GM19395 (cell line): ENCODE results near the gene LRIT2.
A peak's percentile ranks its signal among the peaks of the same experiment; 100 is the strongest.
"Not testable (repeated sequence)": the region's sequence is repeated elsewhere in the genome, so short reads cannot be mapped to it uniquely, and the experiment has no call there.

Experiments
- ATAC-seq: cut with Tn5 transposase; IDR thresholded peaks from one replicate; pipeline ENCODE4 v1.9.1; 2021; ENCODE audit warnings: mild to moderate bottlenecking, moderate library complexity; ENCODE audit not compliant: unreplicated experiment

The LRIT2 gene

GRCh38 chr10:84188815-84189214 lies 36.5 kb downstream of the LRIT2 start:
- ATAC-seq: no peak

DNA sequence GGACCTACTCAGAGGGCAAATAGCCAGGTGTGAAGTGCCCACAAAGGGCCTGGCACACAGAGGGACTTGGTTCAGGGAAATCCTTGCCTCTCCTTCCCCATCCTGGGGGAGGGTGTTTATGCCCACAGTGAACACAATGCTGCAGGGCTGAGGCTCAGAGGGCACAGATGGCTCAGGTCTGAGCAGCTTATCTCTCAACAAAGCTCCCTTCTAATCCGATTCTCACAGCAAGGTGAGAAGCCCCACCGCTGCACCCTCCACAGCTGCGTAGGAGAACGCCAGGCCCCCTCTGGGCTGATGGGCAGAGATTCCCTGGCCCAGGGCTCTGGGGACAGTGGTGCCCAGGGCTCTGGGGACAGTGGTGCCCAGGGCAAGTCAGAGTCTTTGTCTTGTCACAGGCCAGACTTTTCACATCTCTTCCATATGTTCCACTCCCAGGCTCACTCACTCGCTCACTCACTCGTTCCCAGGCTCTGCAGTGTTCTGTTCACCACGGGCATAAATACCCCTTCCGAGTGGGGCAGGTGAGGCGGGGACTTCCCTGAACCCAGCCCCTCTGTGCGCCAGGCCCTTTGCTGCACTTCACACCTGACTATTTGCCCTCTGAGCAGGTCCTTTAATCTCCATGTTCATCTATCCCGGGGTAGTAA lies 39.7 kb downstream of the LRIT2 start:
- no peak for ATAC-seq

GRCh38 chr10:84184517-84184916 lies 40.8 kb downstream of the LRIT2 start:
- no peak for ATAC-seq

DNA sequence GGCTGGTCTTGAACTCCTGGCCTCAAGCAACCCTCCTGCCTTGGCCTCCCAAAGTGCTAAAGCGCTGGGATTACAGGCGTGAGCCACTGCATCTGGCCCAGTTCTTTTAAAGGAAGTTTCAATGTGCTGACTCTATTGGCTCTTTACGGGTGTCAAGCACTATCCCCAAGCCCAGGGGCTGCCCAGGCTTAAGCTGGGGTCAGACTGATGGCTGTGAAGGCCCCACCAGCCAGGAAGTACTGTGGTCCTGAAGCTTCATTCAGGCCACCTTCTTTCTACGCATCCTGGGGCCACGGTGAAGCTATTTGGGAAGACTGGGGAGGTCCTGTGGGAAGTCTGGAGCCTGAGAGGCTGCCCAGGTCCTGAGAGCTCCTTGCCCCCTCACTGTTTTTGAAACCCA lies 43.7 kb downstream of the LRIT2 start:
- no peak for ATAC-seq

GRCh38 chr10:84180386-84180785 lies 45.0 kb downstream of the LRIT2 start:
- not testable (repeated sequence) for ATAC-seq

DNA sequence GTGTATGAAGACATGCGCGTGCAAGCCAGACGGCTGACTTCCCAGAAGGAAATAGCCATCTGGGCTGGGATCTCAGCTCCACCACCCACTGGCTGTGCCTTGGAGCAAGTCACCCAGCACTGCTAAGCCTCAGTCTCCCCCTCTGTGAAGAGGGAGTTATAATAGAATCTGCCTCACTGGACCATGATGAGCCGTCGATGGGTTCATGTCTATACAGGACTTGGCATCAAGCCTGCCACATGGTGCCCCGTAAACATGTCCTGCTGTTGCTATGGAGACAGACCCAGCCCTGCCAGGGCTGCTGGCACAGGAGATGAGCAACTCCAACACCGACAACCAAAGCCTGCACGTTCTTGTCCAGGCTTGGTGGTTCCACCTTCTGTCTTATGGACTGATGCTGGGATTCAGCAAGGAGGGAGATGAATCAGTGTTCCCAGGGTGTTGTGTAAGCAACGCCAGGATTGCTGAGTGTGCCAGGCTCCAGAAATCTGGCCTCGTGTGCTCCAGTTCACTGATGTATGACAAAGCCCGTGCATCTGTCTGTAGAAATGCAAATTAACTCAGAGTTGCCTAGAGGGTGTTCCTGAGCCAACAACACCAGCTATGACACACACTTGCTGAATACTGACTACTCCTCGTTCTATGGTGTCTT lies 46.2 kb downstream of the LRIT2 start:
- ATAC-seq: peak; percentile 92

DNA sequence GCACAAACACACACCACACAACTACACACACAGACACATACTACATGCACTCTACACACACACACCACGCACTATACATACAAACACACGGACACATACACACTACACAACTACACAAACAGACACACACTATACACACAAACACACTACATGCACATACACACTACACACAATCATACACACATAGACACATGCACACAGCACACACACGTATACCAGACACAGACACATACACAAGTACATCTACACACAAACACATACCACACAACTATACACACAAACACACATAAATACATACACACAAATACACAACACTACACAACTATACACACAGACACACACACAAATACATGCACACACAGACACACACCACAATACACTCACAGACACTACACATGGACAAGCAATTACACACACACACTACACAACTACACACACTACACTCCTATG lies 47.2 kb downstream of the LRIT2 start:
- ATAC-seq: no peak

DNA sequence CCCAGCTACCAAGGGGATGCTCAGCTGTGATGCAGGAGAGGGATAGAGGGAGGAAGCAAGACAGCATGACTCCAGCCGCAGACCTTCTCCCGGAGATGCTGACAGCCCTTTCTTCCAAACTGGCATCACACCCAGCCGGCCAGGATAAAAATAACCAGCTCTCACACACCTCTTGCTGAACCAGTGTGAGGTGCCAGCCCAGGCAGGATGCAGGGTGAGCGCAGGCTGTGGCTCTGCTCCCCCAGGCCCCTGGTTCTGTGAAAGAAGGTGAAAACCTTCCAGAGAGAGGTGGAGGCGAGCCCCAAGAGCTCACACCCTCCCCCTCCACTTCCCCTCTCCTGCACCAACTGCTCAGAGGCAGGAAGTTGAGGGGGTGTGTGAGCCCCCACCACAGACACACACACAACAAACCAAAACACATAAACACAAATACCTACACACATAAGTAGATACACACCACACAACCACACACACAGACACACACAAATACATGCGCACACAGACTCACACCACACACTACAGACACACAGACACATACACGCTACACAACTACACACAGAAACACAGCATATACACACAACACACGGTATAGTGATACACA lies 47.7 kb downstream of the LRIT2 start:
- peak; percentile 45 for ATAC-seq

DNA sequence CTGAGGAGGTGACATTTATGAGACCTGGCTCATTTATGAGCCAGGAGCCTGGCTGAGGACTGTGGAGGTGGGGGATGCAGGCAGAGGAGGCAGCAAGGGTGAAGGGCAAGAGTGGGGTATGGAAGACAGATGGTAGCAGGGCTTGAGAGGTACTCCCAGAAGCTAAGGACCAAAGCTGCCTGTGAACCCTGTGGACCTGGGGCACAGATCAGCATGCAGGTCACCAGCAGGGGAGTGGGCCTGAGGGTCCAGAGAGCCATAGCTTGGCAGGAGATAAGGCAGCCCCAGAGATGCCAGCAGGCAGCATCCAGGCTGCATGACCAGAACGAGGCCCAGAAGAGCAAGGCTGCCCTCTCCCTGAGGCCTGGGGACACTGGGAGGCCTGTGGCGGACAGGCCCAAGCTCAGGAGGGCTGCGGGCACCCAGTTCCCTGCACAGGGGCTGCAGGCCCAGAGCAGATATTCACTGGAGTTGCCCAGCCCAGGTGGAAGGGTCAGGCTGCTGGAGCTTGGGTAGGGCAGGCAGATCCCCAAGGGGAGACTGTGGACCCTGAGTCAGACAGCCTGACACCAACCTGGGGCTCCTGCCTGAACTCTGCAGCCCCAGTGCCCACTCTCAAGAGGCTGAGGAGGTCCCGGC lies 48.4 kb downstream of the LRIT2 start:
- ATAC-seq: no peak

GRCh38 chr10:84176351-84176750 lies 49.0 kb downstream of the LRIT2 start:
- no peak for ATAC-seq

GRCh38 chr10:84175436-84175835 lies 49.9 kb downstream of the LRIT2 start:
- no peak for ATAC-seq

DNA sequence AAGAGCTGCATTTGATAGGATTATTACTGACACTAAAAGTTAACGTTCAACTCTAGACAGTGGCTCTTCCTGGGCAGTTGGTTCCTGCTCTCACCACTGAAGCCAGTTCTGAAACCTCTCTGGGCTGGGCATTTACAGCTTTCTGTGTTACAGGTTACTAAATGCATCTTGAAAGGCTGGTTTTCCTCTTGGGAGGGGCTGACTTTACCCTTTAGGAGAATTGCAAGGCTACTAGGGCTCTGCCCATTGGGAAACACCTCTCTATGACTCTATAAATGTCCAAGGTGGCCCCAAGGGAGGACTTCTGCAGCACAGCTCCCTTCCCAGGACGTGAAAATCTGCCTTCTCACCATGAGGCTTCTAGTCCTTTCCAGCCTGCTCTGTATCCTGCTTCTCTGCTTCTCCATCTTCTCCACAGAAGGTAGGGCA lies 51.8 kb downstream of the LRIT2 start, which contains the start of gene GPR15LG:
GPR15LG (plus strand) TSS at position 301 of the 429 bp plus-strand sequence; CDS start at position 352, 51 bp downstream.
- ATAC-seq: peak; percentile 37

- peak; percentile 68 for ATAC-seq
Observed at GRCh38 chr10:84172467-84173356, 52.6 kb downstream of the LRIT2 start.

- peak; percentile 40 for ATAC-seq
Observed at GRCh38 chr10:84171700-84172466, 53.5 kb downstream of the LRIT2 start.

DNA sequence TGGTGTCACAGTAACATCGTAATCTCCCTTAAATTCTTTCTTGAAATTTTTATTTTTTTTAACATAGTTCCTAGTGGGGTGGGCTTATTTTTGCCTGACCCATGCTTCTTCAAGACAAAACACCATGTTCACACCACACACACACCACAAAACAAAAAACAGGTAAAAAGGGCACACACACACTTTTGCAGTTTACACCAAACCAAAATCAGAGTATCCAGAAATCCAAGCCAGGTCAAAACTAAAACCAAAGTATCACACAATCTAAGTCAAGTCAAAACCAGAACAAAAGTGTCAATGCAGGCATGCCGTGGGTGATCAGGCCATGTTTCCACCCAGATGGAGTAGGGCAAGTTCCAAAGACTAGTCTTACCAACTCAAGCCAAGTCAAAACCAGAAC lies 54.1 kb downstream of the LRIT2 start:
- not testable (repeated sequence) for ATAC-seq
